ENCODE measurements around the gene EARS2.

- TF ChIP-seq CTCF (IDR thresholded peaks at IDR 0.05; ENCODE audit: low read depth, low read length): no peak
- TF ChIP-seq, protein P1, sequence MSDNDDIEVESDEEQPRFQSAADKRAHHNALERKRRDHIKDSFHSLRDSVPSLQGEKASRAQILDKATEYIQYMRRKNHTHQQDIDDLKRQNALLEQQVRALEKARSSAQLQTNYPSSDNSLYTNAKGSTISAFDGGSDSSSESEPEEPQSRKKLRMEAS (IDR thresholded peaks at IDR 0.05; ENCODE audit: low read depth, low read length): no peak
- TF ChIP-seq POLR2A (IDR thresholded peaks at IDR 0.05; ENCODE audit: extremely low read depth, insufficient read length): no peak
- no peak for TF ChIP-seq MYC (IDR thresholded peaks at IDR 0.05; ENCODE audit: low read depth, low read length)
Observed at GRCh38 chr16:23479138-23479537, 78.0 kb downstream of the EARS2 start.
